ENCODE results near the gene PLEKHA7. TPM values are rescaled to one million over a fixed set of nuclear protein-coding genes. Genes with fewer than 3 reads are reported as not detected.

PLEKHA7 gene
- total and polyA plus RNA-seq, 2 of the 8 experiments (the other 6 are each of a cell fraction or from before 2014, with no cell fraction given), result 11.4 to 25.6 TPM

DNA sequence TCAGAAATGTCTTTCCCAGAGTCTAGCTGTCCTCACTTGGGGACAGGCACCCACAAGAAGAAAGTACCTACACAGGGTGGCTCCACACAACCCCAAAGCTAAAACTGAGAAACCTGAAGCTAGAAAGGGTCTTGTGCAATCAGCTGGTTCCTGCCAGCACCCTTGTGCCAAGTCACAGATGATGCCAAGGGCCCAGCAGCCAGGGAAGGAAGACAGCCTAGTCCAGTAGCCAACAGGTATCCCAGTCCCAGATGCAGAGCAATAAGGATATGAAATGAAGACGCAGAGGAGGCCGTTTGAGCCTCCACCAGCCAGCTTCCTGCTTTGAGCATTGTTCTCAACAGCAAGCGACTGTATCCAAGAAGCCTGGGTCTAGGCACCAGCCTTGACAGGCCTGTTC is 6.1 kb downstream of the PLEKHA7 start:
- H4K20me1 ChIP-seq (replicated peaks in 1 of 2; ENCODE audit: control insufficient read depth in 1 of 2, insufficient read depth in 2 of 2, low read length in 2 of 2), result peaks cover 0 to 11% of the 10 kb centered on the region in 2 experiments
- CTCF ChIA-PET (ENCODE audit: partially characterized antibody), result interaction anchor here (1.2 to 1.9 kb wide), 4 partner anchors 9 to 269 kb away, joined by 3 to 7 read pairs (median 4); no protein-coding TSS in a partner anchor
- H2BK5ac ChIP-seq (ENCODE audit: low read depth, low read length), result no peak overlapping the region
- H3K4me2 ChIP-seq (ENCODE audit: insufficient read depth in 1 of 2, low read depth in 2 of 2, low read length in 2 of 2), result no peak overlapping the region
- 93% methylated on average over 3 of the region's 3 CpGs; no CpG with 5 or more reads in 1 of the 2 experiments for WGBS, 2 experiments (ENCODE audit: extremely low coverage in 1 of 2, insufficient coverage in 1 of 2, insufficient read length in 1 of 2, insufficient replicate concordance in 2 of 2, low coverage in 1 of 2, low lambda C conversion rate in 2 of 2, missing lambda C conversion rate in 1 of 2)
- H3K79me1 ChIP-seq (ENCODE audit: low read depth, low read length), result peaks cover 8% of the 10 kb centered on the region
- no peak overlapping the region for H3K9ac ChIP-seq (replicated peaks in 1 of 4; ENCODE audit: extremely low read depth in 1 of 4, low read depth in 3 of 4, low read length in 3 of 4)
- H3K36me3 ChIP-seq (ENCODE audit: control insufficient read depth in 2 of 4, insufficient read depth in 4 of 4, low read length in 3 of 4), result peaks cover 0 to 3% (median 0%) of the 10 kb centered on the region in 4 experiments; a peak in 1 of 8 replicates
- no peak overlapping the region for H3K56ac ChIP-seq (replicated peaks; ENCODE audit: insufficient read length, low read depth, low read length)
- H4K5ac ChIP-seq (ENCODE audit: insufficient read length, low read depth, low read length), result no peak overlapping the region
- H3K23me2 ChIP-seq (ENCODE audit: low read depth, low read length), result peaks cover 4% of the 10 kb centered on the region; the same call in 1 of the 2 replicates
- peaks cover 0 to 3% (median under 1%) of the 10 kb centered on the region in 4 experiments; a peak in 3 of 7 replicates for H3K27me3 ChIP-seq (replicated peaks in 1 of 4; ENCODE audit: control insufficient read depth in 3 of 4, extremely low read depth in 1 of 4, insufficient read depth in 3 of 4, low read length in 3 of 4)
- H2BK120ac ChIP-seq (replicated peaks; ENCODE audit: low read depth, low read length), result no peak overlapping the region
- H2BK12ac ChIP-seq (ENCODE audit: low read depth, low read length), result no peak overlapping the region
- H2AFZ ChIP-seq (ENCODE audit: low read length), result no peak overlapping the region
- H2BK20ac ChIP-seq (ENCODE audit: low read length), result no peak overlapping the region
- H4K8ac ChIP-seq (ENCODE audit: extremely low read depth, insufficient read depth, low read length), result no peak overlapping the region; the same call in 1 of the 2 replicates
- H3K27ac ChIP-seq (ENCODE audit: low read depth, low read length), result no peak overlapping the region
- H3K4ac ChIP-seq (replicated peaks; ENCODE audit: insufficient read length, low read depth, low read length), result no peak overlapping the region
- H2AK5ac ChIP-seq (ENCODE audit: low read depth, low read length), result no peak overlapping the region
- peaks cover 10 to 19% (median 14%) of the 10 kb centered on the region in 4 experiments; a peak in 6 of 7 replicates for H3K4me1 ChIP-seq (replicated peaks in 1 of 4; ENCODE audit: control insufficient read depth in 3 of 4, insufficient read depth in 4 of 4, low read length in 3 of 4)
- H3K79me2 ChIP-seq (ENCODE audit: control insufficient read depth in 1 of 2, insufficient read depth in 2 of 2, low read length in 2 of 2), result peaks cover 0 to 43% of the 10 kb centered on the region in 2 experiments; a peak in 3 of 4 replicates
- no peak overlapping the region for H3K14ac ChIP-seq (ENCODE audit: insufficient read length)
- H3K9me3 ChIP-seq (ENCODE audit: insufficient read depth in 2 of 2, low read depth in 1 of 2, low read length in 1 of 2), result no peaks in the 10 kb centered on the region
- no peak overlapping the region for H3K23ac ChIP-seq (ENCODE audit: insufficient read length)
- no peak overlapping the region for H4K91ac ChIP-seq (replicated peaks; ENCODE audit: insufficient read length, low read length)
- no peak overlapping the region for H2BK15ac ChIP-seq (ENCODE audit: low read length)
- no peak overlapping the region for H3K18ac ChIP-seq (ENCODE audit: extremely low read depth, low read length)
- DNase-seq (ENCODE audit: low read depth in 1 of 2, low spot score in 2 of 2), result no peak
- no peak for FAIRE-seq
- POLR2A ChIA-PET (ENCODE audit: partially characterized antibody), result no interaction called here
- no peak overlapping the region for H3K4me3 ChIP-seq (ENCODE audit: extremely low read depth in 1 of 4, insufficient read depth in 2 of 4, low read depth in 3 of 4, low read length in 4 of 4)
- no peak for TF ChIP-seq HDAC6 (IDR thresholded peaks at IDR 0.05; ENCODE audit: low read depth, low read length)
- no peak for TF ChIP-seq RNF2 (IDR thresholded peaks at IDR 0.05; ENCODE audit: borderline replicate concordance, low read depth, low read length, missing control alignments, poor library complexity, severe bottlenecking)
- TF ChIP-seq EZH2 (IDR thresholded peaks at IDR 0.05; ENCODE audit: low read depth, low read length, severe bottlenecking), result no peak
- TF ChIP-seq KDM5A (IDR thresholded peaks at IDR 0.05; ENCODE audit: low read length), result no peak
- no peak for TF ChIP-seq SRF (IDR thresholded peaks at IDR 0.05; ENCODE audit: low read depth, low read length)
- TF ChIP-seq, protein P1, sequence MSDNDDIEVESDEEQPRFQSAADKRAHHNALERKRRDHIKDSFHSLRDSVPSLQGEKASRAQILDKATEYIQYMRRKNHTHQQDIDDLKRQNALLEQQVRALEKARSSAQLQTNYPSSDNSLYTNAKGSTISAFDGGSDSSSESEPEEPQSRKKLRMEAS (IDR thresholded peaks at IDR 0.05), result no peak
- TF ChIP-seq ZNF274 (IDR thresholded peaks at IDR 0.05; ENCODE audit: borderline replicate concordance, extremely low read depth, low read length), result no peak
- TF ChIP-seq TAF1 (IDR thresholded peaks at IDR 0.05; ENCODE audit: low read depth, low read length), result no peak
- no peak for TF ChIP-seq YY1 (IDR thresholded peaks at IDR 0.05; ENCODE audit: low read depth, low read length)
- TF ChIP-seq, protein P2, sequence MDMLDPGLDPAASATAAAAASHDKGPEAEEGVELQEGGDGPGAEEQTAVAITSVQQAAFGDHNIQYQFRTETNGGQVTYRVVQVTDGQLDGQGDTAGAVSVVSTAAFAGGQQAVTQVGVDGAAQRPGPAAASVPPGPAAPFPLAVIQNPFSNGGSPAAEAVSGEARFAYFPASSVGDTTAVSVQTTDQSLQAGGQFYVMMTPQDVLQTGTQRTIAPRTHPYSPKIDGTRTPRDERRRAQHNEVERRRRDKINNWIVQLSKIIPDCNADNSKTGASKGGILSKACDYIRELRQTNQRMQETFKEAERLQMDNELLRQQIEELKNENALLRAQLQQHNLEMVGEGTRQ (IDR thresholded peaks at IDR 0.05; ENCODE audit: low read length), result no peak
- no peak for TF ChIP-seq SIRT6 (IDR thresholded peaks at IDR 0.05; ENCODE audit: low read length)
- no peak for TF ChIP-seq TBP (IDR thresholded peaks at IDR 0.05; ENCODE audit: low read depth, low read length)
- no peak for TF ChIP-seq CHD2 (IDR thresholded peaks at IDR 0.05; ENCODE audit: low read length)
